Renal cortex interstitium (tissue), 11 donors: ENCODE results near the gene HFE. TPM values are rescaled to one million over a fixed set of nuclear protein-coding genes. Genes with fewer than 3 reads are reported as not detected.
"Not testable (repeated sequence)": the region's sequence is repeated elsewhere in the genome, so short reads cannot be mapped to it uniquely, and the experiment has no call there.

Experiments
- DNase-seq, 11 donors: peaks; one replicate each; pipeline ENCODE4 v3.0.0-alpha.2; 2013; ENCODE audit warnings: low read depth in 9 of 11, low spot score in 4 of 11; ENCODE audit errors: extremely low read depth in 1 of 11
- polyA plus RNA-seq, 3 donors: library from polyadenylated mRNA; unstranded; fragments of 120-200 nt; gene quantifications; one replicate each; pipeline ENCODE4 v1.2.1, GENCODE V29; 2013; ENCODE audit not compliant: insufficient read length in 3 of 3

Gene HFE
- polyA plus RNA-seq, 3 donors: 7.4 to 9.7 (median 8.1) TPM

DNA sequence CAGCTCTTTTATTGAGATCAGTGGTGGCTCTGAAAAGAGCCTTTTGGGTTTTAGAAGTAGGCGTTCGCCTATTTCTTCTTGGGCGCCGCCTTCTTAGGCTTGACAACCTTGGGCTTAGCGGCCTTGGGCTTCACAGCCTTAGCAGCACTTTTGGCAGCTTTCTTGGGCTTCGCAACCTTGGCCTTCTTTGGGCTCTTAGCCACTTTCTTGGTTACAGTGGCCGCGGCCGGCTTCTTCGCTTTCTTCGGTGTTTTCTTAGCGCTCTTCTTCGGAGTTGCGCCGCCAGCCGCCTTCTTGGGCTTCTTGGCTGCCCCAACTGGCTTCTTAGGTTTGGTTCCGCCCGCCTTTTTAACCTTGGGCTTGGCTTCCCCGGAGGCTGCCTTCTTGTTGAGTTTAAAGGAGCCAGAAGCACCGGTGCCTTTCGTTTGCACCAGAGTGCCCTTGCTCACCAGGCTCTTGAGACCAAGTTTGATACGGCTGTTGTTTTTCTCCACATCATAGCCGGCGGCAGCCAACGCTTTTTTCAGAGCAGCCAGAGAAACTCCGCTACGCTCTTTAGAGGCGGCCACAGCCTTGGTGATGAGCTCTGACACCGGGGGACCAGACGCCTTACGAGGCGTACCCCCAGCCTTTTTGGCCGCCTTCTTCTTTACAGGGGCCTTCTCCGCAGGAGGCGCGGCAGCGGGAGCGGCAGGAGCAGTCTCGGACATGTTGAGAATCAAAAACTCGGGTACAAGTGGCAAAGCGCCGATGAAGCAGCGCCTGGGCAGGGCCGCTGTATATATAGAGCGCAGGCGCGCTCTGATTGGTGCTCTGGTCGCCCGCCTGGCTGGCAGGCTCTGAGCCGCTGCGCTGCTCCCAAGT, 31.3 kb upstream of the HFE start:
- DNase-seq: peak in 9 of 11 donors; percentile 85 to 94 (median 91)

- peak in 6 of 11 donors; percentile 40 to 73 (median 48) for DNase-seq
Observed at GRCh38 chr6:26056583-26057350, 30.5 kb upstream of the HFE start.

- no peak for DNase-seq
Observed at GRCh38 chr6:26057899-26058298, 29.3 kb upstream of the HFE start.

DNA sequence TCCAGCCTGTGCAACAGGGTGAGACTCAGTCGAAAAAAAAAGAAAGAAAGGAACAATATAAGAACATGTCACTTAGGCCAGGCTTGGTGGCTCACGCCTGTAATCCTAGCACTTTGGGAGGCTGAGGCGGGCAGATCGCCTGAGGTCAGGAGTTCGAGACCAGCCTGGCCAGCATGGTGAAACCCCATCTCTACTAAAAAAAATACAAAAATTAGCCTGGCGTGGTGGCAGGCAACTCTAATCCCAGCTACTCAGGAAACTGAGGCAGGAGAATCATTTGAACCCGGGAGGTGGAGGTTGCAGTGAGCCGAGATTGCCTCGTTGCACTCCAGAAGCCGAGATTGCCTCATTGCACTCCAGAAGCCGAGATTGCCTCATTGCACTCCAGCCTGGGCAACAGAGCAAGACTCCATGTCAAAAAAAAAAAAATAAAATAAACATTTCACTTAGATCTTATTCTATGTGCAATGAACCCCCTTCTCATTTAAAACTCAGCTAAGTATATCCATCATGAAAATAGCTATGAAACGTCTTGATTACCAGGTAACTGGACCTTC, 28.7 kb upstream of the HFE start:
- not testable (repeated sequence) for DNase-seq

GRCh38 chr6:26059941-26060340, 27.3 kb upstream of the HFE start:
- DNase-seq: no peak

GRCh38 chr6:26064619-26065257, 22.5 kb upstream of the HFE start:
- DNase-seq: peak in 1 of 11 donors; percentile 37

- DNase-seq: peak in 8 of 11 donors; percentile 65 to 91 (median 78)
Observed at GRCh38 chr6:26065952-26066380, 21.3 kb upstream of the HFE start.

GRCh38 chr6:26067367-26067766, 19.9 kb upstream of the HFE start:
- no peak for DNase-seq

GRCh38 chr6:26068036-26068435, 19.2 kb upstream of the HFE start:
- DNase-seq: no peak

GRCh38 chr6:26071135-26071534, 16.1 kb upstream of the HFE start:
- no peak for DNase-seq

- DNase-seq: no peak
Observed at GRCh38 chr6:26075063-26075717, 12.0 kb upstream of the HFE start.

DNA sequence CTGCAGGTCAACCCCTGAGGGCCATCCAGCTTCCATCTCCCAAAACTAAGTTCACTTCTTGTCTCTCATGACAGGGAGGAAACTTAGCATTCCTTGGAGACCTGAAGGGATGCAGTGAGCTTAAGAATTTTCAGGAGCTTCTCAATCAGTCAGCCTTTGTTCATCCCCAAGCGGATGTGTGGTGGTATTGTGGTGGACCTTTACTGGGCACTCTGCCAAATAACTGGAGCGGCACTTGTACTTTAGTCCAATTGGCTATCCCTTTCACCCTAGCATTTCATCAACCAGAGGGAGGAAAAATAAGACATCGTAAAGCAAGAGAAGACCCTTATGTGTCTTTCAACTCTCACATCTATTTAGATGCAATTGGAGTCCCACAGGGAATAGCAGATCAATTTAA, 9.2 kb upstream of the HFE start:
- not testable (repeated sequence) for DNase-seq

- not testable (repeated sequence) for DNase-seq
Observed at GRCh38 chr6:26081096-26081495, 6.1 kb upstream of the HFE start.

- DNase-seq: no peak
Observed at GRCh38 chr6:26086211-26086610, 1.0 kb upstream of the HFE start.

DNA sequence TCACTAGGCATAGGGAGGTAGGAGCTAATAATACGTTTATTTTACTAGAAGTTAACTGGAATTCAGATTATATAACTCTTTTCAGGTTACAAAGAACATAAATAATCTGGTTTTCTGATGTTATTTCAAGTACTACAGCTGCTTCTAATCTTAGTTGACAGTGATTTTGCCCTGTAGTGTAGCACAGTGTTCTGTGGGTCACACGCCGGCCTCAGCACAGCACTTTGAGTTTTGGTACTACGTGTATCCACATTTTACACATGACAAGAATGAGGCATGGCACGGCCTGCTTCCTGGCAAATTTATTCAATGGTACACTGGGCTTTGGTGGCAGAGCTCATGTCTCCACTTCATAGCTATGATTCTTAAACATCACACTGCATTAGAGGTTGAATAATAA, 1.1 kb downstream of the HFE start:
- no peak for DNase-seq

DNA sequence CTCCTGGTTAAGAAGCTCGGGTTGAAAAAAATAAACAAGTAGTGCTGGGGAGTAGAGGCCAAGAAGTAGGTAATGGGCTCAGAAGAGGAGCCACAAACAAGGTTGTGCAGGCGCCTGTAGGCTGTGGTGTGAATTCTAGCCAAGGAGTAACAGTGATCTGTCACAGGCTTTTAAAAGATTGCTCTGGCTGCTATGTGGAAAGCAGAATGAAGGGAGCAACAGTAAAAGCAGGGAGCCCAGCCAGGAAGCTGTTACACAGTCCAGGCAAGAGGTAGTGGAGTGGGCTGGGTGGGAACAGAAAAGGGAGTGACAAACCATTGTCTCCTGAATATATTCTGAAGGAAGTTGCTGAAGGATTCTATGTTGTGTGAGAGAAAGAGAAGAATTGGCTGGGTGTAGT, 2.0 kb downstream of the HFE start:
- no peak for DNase-seq

GRCh38 chr6:26092443-26092842, 5.2 kb downstream of the HFE start:
- no peak for DNase-seq

- no peak for DNase-seq
Observed at GRCh38 chr6:26094036-26094435, 6.8 kb downstream of the HFE start.
